WI38 (cell line): ENCODE results near the gene TBCD.

Experiments
- H3K4me3 ChIP-seq: 2 replicates; pipeline ENCODE4 v1.5.1; 2011; ENCODE audit warnings: low read depth, mild to moderate bottlenecking, control low read depth, low read length
- TF ChIP-seq, protein P1 (sequence below): IDR thresholded peaks from 2 replicates; pipeline ENCODE4 v1.5.1; 2012; ENCODE audit warnings: low read depth, mild to moderate bottlenecking, control low read depth, low read length

TBCD gene

DNA sequence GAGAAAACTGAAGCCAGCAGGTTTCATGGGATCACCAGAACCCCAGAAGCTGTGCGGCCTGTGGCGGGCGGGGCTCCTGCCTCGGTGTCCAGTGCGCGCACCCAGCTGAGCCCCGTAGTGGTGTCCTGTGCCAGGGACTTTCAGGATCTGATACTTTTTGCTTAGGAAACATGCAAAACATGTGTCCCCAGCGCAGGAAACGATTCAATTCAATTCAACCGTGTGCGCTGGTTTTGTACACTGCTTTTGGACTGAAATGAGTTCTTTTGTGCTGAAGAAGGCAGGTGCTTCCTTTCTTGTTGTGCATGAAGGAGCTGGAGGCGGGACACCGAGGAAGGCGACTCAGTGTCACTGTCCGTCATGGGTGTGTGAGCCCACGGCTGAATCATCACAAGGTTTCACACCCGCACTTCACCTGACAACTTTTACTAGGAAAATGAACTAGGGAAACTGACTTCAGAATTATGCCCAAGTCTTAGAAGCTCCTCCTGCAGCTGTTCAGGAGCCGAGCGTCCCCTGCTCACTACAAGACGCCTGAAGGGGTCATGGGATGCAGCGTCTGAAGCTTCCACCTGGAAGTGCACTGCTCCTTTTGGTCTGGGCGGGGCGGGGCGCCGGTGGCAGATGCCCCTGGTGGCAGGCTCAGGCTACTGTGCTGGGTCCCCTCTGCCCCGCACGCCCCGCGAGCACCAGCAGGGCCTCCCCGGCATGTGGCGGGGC is 119.4 kb downstream of the TBCD start:
- no peak overlapping the region for H3K4me3 ChIP-seq
- TF ChIP-seq, protein P1, sequence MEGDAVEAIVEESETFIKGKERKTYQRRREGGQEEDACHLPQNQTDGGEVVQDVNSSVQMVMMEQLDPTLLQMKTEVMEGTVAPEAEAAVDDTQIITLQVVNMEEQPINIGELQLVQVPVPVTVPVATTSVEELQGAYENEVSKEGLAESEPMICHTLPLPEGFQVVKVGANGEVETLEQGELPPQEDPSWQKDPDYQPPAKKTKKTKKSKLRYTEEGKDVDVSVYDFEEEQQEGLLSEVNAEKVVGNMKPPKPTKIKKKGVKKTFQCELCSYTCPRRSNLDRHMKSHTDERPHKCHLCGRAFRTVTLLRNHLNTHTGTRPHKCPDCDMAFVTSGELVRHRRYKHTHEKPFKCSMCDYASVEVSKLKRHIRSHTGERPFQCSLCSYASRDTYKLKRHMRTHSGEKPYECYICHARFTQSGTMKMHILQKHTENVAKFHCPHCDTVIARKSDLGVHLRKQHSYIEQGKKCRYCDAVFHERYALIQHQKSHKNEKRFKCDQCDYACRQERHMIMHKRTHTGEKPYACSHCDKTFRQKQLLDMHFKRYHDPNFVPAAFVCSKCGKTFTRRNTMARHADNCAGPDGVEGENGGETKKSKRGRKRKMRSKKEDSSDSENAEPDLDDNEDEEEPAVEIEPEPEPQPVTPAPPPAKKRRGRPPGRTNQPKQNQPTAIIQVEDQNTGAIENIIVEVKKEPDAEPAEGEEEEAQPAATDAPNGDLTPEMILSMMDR: no peak

DNA sequence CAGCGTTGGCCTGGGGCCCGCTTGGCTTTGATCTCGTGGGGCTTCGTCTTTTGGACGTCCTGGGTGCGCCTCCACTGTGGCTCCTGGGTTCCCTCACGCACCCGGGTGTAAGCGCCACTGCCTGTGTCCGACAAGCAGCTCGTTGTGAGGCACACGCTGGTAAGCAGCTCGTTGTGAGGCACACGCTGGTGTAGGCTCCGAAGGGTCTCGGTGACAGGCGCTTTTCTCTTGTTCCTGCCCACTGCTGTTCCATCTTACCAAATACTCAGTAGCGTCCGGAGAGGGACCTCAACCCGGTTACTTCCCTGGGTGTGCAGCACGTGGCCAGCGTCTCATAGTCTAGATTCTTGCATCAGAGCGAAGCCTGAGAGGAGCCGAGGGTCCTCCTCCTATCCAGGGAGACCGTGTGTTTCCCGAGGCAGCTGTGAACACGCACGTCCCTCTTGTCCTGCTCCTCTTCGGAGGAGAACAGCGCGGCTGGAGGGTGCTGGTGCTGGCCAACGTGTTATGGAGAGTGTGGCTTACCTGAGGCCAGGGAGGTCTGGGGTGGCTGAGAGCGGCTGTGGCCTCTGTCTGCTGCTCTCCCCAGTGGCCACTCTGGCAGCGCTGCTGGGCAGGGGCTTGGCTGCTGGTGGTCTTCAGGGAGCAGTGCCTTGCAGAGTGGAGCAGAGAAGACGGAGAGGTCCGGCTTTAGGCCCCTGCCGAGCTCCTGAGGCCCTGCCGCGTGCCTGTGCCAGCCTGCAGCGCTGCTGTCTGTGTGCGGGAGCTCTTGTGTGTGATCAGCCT is 120.1 kb downstream of the TBCD start:
- no peak overlapping the region for H3K4me3 ChIP-seq
- TF ChIP-seq, protein P1: no peak

DNA sequence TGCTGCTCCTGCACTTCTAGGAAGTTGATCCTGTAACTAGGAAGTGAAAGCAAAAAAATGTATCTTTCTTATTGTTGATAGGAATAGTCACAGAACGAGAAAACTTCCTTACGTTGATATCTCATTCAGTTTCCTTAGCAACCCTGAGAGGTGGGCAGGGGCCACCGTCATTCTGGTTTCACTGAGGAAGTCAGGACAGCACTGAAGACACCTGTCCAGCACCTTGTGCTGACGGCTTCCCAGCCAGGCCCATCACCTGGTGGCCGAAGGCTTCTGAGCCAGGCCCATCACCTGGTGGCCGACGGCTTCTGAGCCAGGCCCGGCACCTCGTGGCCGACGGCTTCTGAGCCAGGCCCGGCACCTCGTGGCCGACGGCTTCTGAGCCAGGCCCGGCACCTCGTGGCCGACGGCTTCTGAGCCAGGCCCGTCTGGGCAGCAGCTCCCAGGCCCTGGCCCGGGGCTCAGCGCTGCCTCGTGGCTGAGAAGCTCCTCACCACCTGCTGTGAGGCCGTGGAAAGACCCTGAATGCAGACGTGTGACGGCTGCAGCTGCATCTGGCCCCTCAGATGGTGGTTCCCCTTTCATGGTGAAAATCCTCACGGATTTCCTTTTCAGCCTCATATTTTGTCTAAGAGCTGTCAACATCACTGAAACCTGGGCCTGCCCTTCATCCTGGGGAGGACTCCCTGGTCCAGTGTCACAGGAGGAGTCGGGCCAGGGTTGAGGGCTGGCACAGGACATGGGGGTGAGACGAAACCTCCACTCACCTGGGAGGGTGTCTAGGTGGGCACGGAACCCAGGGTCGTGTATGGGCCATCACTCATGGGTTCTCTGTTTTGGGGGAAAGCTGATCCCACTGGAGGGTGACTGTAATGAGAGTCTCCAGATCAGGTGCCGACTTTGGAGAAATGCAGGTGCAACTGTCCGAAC is 121.0 kb downstream of the TBCD start:
- no peak overlapping the region for H3K4me3 ChIP-seq
- TF ChIP-seq, protein P1: no peak

DNA sequence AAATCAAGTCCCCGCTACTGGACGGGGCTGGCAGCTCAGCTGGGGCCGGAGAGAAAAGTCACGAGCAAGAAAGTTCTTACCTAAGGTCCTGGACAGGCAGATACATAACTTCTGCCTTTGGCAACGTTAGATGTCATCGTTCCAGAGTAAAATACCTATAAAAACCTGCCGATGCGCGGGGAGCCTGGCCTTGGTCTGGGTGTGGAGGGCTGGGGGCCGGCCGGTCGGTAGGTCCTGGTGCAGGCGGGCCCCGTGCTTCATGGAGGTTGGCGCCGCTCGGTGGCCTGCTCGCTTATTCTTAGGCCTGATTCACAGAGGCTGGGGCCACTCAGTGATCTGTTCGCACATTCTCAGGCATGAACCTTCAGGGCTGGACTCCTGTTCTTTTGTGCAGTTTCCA is 121.7 kb downstream of the TBCD start:
- TF ChIP-seq, protein P1: no peak
- no peak overlapping the region for H3K4me3 ChIP-seq

DNA sequence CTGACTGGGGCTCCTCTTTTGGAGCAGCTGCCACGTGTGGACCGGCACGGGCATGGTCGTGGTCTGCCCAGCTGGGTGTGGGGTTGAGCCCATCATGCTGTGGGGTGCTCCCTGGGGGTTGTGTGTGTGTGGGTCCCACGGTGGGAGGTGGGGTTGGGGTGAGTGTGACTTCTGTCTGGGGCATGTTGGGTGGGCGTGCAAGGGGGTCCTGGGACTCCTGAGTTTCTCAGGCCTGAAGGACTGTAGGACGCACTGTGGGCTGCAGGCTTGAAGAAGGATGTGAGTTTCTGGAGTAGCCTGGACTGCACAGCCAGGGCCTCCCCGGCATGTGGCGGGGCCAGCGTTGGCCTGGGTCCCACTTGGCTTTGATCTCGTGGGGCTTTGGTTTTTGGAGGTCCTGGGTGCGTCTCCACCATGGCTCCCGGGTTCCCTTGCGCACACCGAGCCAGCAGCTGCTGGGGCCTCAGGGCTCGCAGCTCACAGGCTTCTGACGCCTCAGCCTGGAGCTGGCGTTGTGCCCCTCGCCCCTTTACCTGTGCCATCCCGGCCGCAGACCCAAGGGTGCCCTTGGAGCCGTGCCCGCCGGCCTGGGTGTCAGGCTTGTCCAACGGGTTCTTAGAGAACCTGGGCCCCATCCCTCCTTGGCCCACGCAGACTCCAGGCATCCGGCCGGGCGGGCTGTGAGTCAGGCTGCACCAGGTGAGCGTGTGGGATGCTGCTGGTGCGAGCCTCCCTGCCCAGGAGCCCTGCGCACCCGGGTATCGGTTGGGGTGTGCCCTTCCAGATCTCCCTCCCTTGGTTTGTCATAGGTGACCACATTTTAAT is 122.4 kb downstream of the TBCD start:
- TF ChIP-seq, protein P1: no peak
- H3K4me3 ChIP-seq: no peak overlapping the region

DNA sequence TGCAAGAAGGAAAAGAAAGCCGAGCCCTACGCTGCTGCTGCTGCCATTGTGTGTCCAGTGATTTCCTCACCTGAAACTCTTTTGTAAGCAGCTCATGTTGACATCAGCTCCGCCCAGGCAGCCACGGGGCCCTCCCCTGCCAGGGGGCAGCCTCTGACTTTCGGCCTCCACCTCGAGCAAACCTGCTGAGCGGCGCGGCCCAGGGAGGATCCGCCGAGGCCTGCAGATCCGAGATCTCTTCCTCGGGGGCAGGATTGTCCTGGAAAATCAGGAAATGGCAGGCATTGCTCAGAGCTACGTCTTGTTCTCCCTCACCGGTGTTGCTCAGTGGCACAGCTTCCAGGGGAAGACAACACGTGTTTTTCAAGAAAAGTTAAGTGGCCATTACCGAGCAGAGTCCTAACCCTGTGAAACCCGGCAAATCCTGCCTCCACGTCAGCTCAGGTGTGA is 123.6 kb downstream of the TBCD start:
- H3K4me3 ChIP-seq: no peak overlapping the region
- TF ChIP-seq, protein P1: no peak
